Right lobe of liver (tissue), 4 donors: Measurements from ENCODE around the gene CCDC148.

Source experiments
- POLR2A ChIP-seq: fragments of 450-650 bp; IDR thresholded peaks from one replicate; pipeline ENCODE4 v1.6.1; 2017; ENCODE audit warnings: antibody characterized with exemption, mild to moderate bottlenecking
- TF ChIP-seq, protein P1 (sequence below), 4 donors: fragments of 200-600 bp in 3 of 4; fragments of 450-650 bp in 1 of 4; IDR thresholded peaks; one replicate each; pipeline versions ENCODE4 v1.5.1 to v1.8.0; 2016 to 2022; ENCODE audit warnings: antibody characterized with exemption in 4 of 4, mild to moderate bottlenecking in 2 of 4
- donor health status: DM: no; HTN: no; CAD: no.
- donor health status: DM: no; HTN: no; CAD: no.
- donor health status: DM: no; HTN: yes; CAD: no.

DNA sequence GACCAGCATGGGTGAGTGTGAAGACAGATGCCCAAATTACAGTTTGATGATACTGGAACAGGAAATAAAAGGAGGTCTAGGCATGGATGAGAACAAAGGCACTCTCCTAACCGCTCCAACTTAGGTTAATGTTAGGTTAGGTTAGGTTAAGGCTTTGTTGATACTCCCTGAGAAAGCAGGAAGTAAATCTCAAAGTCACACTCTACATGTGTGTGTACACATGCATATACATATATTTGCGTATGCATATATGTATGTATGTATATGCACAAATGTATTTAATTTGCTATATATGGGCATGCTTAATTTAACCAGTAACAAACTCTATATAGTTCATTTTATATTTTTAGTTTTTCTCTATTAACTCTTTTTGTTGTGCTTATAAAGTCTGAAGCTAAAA is 215.6 kb downstream of the CCDC148 start:
- TF ChIP-seq, protein P1, sequence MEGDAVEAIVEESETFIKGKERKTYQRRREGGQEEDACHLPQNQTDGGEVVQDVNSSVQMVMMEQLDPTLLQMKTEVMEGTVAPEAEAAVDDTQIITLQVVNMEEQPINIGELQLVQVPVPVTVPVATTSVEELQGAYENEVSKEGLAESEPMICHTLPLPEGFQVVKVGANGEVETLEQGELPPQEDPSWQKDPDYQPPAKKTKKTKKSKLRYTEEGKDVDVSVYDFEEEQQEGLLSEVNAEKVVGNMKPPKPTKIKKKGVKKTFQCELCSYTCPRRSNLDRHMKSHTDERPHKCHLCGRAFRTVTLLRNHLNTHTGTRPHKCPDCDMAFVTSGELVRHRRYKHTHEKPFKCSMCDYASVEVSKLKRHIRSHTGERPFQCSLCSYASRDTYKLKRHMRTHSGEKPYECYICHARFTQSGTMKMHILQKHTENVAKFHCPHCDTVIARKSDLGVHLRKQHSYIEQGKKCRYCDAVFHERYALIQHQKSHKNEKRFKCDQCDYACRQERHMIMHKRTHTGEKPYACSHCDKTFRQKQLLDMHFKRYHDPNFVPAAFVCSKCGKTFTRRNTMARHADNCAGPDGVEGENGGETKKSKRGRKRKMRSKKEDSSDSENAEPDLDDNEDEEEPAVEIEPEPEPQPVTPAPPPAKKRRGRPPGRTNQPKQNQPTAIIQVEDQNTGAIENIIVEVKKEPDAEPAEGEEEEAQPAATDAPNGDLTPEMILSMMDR (IDR thresholded peaks at IDR 0.05), result no peak
- no peak for TF ChIP-seq POLR2A
